GM18498 (cell line): ENCODE results near the gene SOCS7.
A peak's percentile ranks its signal among the peaks of the same experiment; 100 is the strongest.

Source experiments
- ATAC-seq: cut with Tn5 transposase; IDR thresholded peaks from one replicate; pipeline ENCODE4 v1.9.1; 2021; ENCODE audit warnings: mild to moderate bottlenecking, moderate library complexity; ENCODE audit not compliant: unreplicated experiment

The SOCS7 gene

DNA sequence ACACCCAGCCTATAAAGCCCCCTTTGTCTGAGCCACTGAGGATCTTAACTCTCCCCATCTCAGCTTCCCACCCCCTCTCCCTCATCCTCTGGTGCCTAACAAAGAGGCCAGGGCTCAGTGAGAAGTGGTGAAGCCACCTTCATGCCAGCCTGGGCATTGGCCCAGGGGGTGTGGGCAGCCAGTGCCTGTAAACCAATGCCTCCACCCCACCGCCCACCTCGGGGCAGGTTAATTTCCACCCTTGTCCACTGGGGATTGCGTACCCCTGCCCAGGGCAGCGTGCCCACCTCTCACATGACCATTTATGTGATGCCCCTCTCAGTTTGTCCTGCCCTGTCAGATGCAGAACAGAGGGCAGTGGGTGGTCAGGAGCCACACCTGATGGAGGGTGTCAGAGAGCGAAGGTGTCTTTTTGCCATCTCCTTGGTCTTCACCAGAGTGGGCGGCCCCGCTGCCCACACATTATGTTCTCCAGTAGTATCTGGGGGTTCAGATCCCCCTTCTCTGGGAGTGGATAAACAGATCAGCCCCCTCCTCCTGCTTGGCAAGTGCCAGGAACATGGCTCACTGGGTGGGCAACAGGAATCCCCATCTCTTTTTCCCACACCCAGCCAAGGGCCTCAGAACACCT lies 66.5 kb downstream of the SOCS7 start:
- ATAC-seq = no peak

DNA sequence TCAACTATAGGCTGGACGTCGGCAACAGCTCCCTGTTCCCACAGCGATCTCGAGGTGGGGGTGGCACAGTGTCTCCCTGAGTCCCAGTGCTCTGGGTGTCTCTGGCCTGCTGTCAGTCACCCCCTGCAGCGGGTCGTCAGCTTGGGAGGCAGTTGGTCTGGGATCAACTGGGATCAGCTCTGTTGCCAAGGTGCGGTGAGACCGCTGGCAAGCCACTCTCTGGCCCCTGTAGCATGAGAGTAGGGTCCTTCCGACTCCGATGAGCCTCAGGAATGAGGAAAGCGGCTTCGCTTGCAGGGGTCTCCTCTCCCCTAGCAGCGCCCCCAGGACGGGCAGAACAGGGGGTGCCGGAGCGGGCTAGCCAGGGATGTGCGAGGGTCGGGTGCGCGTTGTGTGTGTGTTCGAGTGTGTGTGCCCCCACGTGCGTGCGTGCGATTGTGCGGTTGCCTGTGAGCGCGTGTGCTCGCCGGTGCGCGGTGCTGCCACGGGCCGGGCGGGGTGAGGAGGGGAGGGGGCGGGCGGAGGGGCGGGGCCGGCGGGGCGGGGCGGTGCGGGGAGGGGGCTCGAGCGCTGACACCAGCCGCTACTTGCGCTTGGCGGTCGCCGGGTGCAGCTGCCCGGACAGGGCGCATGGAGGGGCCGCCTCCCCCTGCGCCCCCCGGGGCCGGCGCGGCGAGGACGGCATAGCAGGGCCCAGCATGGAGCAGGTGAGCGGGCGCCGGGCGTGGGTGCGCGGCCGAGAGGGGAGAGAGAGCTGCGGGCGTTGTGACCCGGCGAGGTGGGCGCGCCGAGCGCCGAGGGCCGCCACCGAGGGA lies 67.3 kb downstream of the SOCS7 start:
- no peak for ATAC-seq

DNA sequence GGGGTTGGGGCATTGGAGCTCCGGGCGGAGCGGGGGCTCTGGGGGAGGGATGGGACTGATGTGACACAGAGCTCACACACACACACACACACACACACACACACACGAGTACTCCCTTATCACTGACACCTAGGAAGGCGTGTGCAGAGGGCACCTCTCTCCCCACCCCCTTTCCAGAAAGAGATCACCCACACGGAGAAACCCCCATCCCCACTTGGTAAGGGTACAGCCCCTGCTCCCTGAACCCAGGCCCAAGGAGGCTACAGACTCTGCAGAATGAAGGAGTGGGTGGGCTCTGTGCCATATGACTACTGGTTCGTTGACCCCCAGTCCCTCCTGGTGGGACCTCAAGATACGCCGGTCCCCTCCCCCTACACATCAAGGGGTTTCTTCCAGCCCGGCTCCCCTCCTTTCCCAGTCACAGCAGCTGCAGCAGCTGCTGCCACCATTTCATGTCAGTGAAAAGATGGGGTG lies 67.9 kb downstream of the SOCS7 start:
- no peak for ATAC-seq

DNA sequence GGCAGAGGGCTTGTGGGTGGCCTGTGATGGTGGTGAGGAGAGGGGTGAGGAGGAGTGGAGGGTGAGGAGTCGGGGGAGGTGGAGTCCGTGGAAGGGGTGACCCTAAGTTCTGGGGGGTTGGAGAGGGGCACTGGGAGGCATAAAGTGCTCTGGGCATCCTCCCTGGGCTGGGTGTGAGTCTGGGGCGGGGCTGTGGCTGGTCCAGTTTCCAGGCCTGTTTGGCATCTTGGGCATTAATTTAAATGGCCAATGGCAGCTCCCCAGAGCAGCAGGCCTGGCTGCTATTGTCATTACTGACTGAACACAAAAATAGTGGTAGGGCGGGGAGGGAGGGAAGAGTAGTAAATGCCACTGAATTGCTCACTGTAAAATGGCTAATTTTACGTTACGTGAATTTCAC lies 68.9 kb downstream of the SOCS7 start:
- ATAC-seq = no peak

DNA sequence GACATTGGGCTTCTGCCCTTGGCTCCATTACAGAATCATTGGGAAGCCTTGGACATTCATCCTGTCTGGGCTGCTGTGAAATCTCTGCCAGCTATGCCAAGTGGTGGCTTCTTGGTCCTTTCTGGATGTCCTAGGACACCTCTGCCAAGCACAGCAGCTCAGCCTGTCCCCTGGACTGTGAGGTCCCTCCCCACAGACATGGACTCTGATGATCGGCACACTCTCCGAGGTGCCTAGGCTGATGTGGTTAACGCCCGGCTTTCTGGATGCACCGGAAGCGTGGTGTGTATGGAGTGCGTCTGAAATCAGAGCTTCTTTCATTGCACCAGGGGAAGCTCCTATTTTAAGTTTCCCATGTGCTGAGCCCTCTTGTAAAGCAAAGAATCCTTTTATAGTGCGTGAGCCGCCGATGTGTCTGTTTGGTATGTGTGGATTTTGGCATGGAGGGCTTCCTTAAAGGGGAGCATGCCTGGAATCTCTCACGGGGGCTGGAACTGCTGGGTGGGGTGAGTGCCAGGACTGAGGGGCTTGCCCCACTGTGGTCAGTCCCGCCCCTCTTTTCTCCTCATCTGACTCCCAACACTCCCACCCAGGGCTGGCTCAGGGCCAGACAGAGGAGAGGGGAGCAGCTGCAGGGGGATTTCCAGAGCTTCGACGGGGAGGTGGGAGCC lies 69.7 kb downstream of the SOCS7 start:
- no peak for ATAC-seq

DNA sequence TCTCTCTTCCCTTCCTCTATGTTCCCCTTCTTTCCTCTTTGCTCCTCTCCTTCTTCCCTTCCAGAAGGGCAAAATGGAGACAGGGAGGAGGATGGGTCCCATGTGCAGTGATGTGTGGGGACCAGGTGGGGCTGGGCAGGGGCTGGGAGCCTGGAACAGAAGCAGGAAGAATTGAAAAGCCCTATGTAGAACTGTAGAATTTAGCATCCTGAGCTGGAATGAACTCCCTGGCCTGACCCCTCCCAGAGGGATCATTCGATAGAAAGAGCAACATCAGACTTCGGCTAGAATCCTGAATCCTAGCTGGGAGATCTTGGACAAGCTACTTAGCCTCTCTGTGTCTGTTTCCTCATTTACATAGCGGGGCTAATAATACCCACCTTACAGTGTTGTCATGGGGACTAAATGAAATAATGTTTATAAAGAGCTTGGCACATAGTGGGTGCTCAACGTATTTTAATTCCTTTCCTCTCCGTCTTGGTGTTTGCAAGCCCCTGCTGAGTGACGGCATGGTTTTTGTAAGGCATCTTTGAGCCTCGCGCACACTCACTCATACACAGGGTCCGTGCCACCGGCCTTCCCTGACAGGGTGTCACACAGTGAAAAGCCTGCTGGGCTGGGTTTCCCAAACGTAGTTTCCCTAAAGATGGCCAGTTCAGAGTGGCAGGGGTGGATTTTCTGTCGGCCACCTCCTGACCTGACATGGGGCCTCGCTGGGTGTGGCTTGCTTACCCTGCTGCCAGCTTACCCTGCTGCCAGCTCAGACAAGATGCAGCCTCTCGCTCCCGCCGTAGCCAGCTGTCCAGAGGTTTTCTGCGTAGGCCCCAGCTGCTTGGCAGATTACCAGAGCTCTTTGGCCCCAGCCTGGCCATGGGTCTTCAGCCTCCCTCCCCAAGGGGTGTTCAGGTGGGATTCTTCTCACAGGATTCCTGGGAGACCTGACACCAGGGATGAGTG lies 70.5 kb downstream of the SOCS7 start:
- ATAC-seq = no peak

DNA sequence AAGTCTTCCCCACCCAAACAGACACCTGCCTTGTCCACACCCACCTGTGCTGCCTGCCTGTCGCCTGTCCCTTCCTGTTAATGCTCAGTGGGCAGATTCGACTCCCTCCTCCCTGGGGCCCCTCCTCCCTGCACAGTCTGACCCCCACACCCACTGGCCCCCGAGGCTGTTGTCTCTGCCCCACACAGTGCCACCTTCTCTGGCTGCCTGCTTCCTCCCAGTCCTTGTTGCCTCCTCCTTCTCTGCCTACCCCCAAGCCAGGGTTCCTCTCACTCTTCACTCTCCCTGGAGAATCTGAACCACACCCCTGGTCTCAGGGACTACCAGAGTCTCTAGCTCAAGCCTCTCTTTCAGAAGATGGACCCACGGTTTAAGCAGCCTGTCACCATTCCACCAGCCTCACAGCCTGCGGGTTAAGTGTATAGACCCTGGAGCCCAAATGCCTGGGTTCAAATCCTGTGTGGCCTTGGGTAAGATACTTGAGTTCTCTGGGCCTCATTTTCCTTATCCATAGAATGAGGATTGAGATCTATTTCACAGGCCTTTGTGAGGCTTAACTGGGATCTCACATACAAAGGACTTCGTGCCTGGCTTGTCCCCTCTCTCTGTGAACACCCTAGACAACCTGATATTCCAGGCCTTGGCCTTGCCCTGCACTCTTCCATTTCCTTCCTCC lies 72.8 kb downstream of the SOCS7 start:
- ATAC-seq = no peak

DNA sequence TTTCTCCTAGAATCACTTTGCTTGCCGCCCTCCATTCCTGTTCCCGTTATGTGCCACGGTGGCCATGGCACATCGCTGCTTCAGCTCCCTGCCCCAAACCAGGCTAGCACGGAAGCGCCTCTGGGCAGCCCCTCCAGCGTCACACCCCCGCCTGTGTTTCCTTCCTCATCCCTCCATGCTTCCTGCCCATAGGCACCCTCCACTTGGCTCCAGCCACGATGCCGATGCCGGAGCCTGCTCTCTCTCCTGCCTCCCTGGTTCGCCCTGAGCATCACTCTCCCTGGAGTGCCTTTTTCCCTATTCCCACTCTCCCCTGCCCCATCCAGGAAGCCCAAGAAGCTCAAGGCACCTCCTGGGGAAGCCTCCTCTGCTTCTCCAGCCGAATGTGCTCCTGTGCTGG lies 73.4 kb downstream of the SOCS7 start:
- ATAC-seq = no peak

DNA sequence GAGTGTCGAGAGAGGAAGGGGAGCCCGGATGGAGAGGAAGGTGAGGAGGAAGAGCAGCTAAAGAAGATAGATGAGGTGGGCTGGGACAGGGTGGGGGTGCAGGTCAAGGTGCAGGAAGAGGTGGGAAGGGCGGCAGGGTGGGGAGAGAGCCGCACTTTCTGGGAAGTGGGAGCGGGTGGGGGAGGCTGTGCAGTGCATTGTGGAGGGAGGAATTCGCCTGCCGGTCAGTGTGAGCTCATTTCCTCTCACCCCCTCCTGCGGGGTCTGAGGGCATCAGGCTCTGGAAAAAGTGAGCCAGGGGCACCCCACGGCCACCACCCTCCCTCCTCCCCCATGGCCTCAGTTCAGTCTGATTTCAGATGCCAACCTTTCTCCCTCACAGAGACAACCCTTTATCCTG lies 74.1 kb downstream of the SOCS7 start:
- ATAC-seq = no peak

DNA sequence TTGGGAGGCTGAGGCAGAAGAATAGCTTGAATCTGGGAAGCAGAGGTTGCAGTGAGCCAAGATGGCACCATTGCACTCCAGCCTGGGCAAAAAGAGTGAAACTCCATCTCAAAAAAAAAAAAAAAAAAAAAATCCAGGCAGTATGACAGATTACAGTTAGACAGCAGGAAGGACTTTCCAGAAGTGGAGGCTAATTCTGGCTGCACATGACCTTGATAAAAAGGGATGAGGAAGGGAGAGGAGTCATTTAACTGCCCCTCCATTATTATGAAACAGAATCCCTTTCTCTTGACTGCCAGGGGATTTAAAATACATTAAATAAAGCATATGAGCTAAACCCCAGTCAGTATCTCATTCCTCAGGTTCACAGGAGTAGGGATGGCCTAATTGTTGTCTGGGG lies 74.8 kb downstream of the SOCS7 start:
- no peak for ATAC-seq

DNA sequence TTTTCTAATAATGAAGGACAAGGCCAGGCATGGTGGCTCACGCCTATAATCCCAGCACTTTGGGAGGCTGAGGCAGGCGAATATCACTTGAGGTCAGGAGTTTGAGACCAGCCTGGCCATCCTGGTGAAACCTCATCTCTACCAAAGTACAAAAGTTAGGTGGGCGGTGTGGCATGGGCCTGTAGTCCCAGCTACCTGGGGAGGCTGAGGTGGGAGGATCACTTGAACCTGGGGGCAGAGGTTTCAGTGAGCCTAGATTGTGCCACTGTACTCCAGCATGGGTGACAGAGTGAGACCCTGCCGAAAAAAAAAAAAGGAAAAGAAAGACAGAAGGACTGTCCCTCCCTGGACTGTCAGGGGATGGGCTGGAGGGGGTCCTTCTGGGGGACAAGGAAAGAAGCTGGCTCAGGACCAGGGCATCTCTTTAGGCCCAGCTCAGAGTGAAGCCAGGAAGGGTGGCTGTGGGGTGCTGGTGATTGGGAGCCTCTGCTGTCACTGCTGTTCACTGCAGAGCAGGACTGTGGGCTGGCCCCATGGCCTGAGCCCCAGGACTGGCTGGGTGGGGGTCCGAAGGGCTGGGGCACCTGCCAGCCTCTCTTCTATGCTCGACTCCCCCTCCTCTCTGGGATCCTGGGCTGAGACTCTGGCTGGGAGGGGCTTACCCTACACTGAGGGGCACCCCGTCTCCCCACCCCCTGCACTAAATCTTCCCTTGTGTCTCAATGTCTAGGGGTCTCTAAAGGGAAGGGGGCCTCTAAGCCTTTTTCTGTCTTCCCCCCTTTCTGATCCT lies 75.7 kb downstream of the SOCS7 start:
- ATAC-seq = no peak

DNA sequence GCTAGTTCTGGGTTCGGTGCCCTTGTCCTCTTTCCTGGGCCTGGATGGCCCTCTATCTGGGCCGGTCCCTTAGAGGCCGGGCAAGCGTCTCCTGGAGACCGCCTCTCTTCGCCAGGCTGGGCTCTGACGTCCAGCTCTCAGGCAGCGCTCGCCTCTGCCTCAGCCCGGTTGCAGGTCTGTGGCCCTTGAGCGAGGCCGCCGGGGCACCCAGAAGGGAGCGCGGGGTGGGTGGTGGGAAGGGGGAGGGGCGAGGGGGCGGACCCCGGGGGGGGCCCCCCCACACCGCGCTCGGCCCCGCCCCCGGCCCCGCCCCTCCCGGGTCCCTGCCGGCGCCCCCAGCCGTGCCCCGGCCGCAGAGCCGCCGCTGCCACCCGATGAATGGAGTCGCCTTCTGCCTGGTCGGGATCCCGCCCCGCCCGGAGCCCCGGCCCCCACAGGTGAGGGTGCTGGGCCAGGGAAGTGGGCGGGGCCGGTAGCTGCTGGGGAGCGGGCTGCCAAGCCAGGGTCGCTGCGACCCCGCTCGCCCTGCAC lies 76.5 kb downstream of the SOCS7 start, which contains the start of gene ARHGAP23:
ARHGAP23 (plus strand) TSS at position 353 of the 531 bp plus-strand sequence; CDS start at position 375, 22 bp downstream.
- ATAC-seq = peak; percentile 45

DNA sequence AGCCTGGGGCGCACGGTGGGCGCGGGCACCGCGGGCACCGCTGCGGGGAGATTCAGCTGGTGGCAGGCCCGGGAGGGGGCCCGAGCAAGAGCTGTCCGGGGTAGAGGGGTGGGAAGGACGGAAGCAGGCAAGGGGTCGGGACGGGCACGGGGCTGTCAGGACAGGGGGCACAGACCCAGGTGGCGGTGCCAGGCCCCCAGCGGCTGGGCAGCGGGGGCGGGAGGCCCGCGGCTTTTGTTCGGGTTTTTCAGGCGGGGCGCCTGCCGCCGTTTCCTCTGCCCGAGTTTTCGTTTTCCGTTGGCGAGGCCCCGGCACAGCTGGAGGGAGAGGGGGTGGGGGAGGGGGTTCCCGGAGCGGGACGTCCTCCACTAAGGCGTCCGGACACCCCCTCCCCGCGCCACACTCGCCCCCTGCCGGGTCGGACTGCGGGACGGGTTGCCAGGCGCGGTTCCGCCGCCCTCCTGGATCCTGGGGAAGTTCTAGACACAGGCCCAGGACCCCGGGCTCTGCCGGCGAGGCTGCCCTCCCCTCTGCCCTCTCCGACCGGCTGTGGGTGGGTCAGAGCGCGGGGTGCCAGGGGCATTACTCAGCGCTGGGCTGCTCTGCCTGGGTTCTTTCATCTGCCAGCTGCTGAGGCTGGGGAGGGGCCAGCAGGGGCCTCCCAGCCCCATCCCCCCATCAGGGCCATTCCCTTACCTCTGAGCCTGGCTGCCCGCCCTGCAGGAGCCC lies 77.2 kb downstream of the SOCS7 start:
- peak; percentile 25 for ATAC-seq

DNA sequence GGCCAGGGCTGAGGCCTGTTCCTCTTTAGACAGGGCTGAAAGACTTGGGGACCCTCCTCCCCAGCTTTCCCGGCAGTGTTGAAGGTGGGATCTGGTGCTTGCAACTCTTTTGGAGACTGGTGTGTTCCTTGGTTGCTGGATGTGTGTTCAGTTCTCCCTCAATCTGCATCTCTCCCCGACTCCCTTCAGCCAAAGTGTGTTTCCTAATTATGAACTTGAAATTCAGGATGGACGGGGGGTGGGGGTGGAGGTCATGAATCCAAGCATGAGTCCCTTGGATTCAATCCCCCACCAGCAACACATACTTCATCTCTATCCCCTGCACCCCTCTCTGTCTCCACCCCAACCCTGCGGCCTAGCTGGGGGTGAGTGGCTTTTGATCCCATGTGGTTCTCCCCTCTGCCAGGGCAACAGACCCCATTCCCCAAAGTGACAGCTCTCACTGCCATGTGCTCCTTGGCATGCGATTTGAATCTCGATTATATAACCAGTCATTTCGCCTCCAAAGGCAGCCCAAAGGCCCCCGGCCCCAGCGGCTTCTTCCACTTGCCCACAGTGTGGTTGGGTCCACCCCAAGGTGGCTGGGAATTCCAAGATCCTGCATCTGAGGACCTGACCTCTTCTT lies 77.9 kb downstream of the SOCS7 start:
- no peak for ATAC-seq

DNA sequence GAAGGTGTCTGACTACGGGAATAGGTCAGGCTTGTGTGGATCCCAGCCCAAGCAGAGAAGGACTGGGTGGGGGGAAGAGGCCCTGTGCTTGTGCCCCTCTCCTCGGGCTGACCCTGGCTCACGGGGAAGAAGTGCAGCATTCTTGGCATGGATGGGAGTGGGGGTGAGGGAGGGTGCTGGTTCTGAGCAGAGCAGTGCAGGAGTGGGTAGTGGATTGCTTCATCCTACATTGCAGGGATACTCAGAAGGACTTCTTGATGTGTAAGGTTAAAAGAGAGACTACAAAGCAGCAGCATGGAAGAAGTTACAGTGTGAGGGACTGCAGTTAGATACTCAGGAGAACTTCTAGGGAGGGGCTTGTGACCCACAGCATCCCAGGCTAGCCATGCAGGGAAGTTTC lies 78.7 kb downstream of the SOCS7 start:
- no peak for ATAC-seq

DNA sequence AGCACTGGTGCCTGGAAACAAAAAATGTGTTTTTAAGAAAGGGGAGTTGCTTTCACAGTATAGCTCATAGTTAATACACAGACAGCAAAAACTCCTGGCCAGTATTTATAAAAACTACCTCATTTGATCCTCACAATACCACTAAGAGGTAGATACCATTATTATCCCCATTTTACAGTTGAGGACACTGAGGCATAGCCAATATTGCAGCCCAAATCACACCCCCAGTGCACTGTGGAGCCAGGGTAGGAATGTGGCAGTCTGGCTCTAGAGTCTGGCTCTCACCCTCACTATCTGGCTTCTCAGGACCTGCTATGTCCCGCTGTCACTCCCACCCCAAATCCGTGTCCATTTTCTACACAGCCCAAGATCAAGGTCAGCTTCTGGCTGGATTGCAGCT lies 79.2 kb downstream of the SOCS7 start:
- no peak for ATAC-seq

DNA sequence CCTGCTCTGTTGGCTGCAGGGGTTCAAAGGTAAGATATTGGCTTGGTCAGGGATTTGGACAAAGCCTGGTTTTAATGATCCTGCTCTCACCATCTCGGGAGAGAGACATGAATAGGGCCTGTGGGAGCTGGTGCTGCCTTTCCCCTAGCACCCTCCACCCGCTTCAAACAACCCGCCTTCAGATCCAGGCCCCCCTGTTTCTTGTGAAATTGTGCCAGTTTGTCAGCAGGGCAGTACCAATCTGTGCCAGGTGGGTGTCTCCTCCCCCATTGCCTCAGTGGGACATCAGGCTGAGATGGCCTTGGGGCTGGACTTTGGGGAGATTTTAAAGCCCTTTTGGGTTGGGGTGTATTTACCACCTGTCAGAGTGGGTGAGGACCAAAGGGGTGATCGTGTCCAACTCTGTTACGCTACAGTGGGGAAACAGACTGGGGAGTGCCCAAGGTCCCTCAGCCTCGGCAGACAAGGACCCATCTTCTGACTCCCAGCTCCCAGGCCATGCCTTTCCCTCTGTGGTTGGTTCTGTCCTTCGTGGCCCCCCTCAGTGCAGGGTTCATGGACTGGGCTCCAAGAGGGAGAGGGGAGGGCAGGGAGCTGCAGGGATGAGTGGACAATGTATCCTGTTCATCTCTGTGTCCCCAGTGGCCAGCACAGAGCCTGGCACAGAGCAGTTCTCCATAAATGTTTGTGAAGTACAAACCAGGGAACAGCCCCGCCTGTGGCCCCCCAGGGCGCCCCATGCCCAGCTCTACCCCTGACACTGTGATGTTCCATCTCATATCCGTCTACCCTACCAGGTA lies 79.9 kb downstream of the SOCS7 start:
- ATAC-seq = no peak
